Activated T-cell treated with anti-CD3 and anti-CD28 coated beads, Interleukin-2, amount 50 U/mL, for 48 hours (primary cell): ENCODE results near the gene PILRB.
"Not testable (repeated sequence)": the region's sequence is repeated elsewhere in the genome, so short reads cannot be mapped to it uniquely, and the experiment has no call there.

ENCODE experiments used
- DNase-seq, 2 experiments: peaks; one replicate each; pipeline ENCODE4 v3.0.0-alpha.2; 2020

The PILRB gene

GRCh38 chr7:100356416-100357068, 1.4 kb upstream of the PILRB start:
- no peak for DNase-seq

- no peak for DNase-seq
Measured at GRCh38 chr7:100357131-100357561, 771 bp upstream of the PILRB start.

GRCh38 chr7:100358857-100359212, 918 bp downstream of the PILRB start:
- DNase-seq = no peak

- no peak for DNase-seq
Measured at GRCh38 chr7:100360135-100360854, 2.4 kb downstream of the PILRB start.

DNA sequence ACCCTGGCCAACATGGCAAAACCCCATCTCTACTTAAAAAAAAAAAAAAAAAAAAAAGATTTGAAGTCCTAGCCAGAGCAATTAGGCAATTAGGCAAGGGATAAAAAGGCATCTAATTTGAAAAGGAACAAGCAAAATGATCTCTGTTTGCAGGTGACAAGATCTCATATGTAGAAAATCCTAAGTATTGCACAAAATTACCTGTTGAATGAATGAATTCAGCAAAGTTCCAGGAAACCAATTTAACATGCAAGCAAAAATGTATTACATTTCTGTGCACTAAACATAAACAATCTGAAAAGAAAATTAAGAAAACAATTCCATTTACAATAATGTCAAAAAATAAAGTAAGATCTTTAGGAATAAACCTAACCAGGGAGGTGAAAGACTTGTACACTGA, 5.2 kb downstream of the PILRB start:
- no peak for DNase-seq

GRCh38 chr7:100363797-100364196, 5.9 kb downstream of the PILRB start:
- DNase-seq = not testable (repeated sequence)

- DNase-seq = no peak
Measured at GRCh38 chr7:100364480-100364879, 6.6 kb downstream of the PILRB start.

- not testable (repeated sequence) for DNase-seq
Measured at GRCh38 chr7:100365998-100366367, 8.1 kb downstream of the PILRB start.

DNA sequence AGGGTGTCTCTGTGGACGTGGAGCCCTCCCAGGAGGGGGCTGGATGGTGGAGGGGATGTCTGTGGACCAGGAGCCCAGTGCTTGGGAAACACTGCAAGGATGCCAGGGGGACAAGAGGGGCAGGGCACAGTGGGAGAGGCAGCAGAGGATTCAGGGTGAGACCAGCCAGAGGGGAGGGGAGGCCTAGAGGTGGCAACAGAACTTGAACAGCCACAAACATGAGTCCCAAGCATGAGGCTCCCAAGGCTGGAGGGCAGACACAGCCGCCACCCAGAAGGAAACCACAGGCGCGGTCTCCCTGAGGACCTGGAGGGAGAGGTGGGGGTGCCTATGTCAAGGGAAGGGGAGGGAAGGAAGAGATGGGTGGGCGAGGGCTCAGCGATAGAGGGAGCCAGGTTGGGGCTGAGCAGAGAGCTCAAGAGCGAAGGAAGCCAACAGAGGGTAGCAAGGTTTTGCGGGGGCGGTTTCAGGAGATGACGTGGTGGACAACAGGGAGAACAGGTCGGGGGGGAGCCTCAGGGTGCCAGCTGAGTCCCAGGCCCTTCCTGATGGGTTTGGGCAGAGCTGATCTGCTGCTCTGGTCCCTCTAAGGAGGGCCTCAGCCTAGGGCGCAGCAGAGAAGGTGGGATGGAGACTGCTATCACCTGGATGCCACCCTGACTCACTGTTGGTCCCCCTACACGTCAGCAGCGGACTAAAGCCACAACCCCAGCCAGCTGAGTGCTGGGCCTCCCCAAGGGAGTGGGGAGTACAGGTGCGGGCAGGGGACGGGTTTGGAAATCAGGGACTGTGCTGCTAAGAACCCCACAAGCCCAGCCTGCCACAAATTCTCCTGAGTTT, 8.7 kb downstream of the PILRB start:
- peak; percentile 61 to 70 for DNase-seq

GRCh38 chr7:100367251-100367620, 9.3 kb downstream of the PILRB start:
- no peak for DNase-seq

- no peak for DNase-seq
Measured at GRCh38 chr7:100367676-100368613, 10.0 kb downstream of the PILRB start.

- no peak for DNase-seq
Measured at GRCh38 chr7:100369105-100369504, 11.2 kb downstream of the PILRB start.

DNA sequence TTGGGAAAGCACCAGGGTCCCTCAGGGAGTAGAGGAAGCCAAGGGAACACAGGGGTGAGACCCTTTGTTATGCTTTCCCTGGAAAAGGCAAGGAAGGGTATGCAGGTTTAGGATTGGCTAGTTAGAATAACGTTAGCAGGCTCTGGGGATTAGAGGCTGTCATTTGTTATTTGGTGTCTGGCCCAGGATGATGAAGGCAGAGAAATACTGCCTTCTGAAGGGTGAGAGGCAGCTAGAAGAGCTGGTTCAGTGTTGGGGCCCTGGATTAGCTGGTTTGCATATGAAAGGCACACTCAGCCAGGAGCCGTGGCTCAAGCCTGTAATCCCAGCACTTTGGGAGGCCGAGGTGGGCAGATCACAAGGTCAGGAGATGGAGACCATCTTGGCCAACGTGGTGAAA, 12.4 kb downstream of the PILRB start:
- no peak for DNase-seq

DNA sequence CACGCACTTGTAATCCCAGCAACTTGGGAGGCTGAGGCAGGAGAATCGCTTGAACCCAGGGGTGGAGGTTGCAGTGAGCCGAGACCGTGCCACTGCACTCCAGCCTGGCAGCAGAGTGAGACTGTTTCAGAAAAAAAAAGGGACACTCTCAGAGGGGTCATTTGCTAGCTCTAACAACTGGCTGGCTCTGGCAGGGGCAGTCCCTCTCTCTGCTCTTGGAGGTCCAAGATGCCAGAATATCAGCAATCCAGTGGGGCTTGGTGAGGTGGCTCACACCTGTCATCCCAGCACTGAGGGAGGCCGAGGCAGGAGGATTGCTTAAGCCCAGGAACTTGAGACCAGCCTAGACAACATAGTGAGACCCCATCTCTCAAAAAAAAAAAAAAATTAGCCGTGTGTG, 12.8 kb downstream of the PILRB start:
- DNase-seq = no peak

DNA sequence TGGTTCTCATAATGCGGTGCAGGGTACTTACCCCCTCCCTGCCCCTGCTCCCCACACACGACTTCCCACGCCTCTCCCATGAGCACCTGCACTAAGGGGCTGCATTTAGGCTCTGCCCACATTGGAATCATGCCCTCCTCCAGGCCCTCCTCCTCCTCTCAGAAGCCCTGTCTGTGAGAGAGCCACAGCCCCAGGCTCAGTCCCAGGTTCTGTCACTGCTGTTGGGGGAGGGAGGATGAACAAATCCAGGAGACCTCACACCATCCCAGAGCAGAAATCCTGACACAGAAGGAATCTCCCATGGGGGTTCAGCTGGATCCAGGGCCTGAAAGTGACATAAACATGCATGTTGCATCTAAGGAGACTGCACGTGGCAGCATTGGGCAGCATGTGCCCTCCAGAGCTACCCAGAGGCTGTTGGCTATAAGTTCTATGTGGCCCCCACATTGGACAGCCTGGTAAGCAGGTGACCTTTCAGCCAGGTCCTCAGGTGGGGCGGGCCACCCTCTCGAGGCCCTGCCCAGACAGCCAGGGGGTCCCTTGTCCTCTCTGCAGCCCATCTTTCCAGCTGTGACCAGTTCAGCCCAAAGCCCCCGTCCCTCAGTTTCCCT, 13.7 kb downstream of the PILRB start:
- no peak for DNase-seq

- DNase-seq = peak; percentile 57 to 62
Measured at GRCh38 chr7:100372256-100372655, 14.3 kb downstream of the PILRB start.

DNA sequence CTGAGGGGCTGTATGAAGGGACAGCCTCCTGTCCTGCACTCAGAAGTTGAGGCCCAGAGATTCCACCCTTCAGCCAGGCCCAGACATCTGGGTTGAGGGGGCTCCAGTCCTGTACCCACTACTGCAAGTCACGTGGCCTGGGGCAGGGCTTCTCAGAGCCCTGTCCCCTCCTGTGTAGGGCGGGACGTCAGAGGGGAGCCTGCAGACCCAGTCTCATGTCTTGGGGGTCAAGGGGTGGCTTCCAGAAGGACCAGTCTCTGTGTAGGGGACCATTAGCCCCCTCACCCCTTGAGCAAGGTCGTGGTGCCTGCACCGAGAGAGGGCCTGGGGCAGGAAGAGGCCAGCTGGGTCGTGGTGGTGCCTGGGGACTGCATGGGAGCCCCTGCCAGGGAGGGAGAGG, 14.8 kb downstream of the PILRB start:
- no peak for DNase-seq

DNA sequence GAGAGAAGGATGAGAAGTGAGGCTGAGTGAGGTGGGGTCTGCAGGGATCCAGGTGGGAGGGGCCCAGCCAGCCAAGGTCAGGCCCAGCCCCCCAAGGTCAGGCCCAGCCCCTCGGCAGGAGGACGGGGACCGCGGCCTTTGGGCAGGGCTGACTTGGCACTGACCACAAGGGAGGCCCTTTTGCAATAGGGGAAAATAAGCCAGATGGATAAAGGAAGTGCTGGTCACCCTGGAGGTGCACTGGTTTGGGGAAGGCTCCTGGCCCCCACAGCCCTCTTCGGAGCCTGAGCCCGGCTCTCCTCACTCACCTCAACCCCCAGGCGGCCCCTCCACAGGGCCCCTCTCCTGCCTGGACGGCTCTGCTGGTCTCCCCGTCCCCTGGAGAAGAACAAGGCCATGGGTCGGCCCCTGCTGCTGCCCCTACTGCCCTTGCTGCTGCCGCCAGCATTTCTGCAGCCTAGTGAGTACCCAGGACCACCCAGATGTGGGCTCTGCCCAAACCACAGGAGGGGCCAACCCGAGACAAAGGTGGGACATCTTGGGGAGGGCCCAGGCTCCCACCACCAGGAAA, 15.4 kb downstream of the PILRB start, which contains the start of gene PILRA:
Gene PILRA (plus strand): TSS at position 227 of the 571 bp plus-strand sequence. CDS start 170 bp downstream, at position 397.
- no peak for DNase-seq

DNA sequence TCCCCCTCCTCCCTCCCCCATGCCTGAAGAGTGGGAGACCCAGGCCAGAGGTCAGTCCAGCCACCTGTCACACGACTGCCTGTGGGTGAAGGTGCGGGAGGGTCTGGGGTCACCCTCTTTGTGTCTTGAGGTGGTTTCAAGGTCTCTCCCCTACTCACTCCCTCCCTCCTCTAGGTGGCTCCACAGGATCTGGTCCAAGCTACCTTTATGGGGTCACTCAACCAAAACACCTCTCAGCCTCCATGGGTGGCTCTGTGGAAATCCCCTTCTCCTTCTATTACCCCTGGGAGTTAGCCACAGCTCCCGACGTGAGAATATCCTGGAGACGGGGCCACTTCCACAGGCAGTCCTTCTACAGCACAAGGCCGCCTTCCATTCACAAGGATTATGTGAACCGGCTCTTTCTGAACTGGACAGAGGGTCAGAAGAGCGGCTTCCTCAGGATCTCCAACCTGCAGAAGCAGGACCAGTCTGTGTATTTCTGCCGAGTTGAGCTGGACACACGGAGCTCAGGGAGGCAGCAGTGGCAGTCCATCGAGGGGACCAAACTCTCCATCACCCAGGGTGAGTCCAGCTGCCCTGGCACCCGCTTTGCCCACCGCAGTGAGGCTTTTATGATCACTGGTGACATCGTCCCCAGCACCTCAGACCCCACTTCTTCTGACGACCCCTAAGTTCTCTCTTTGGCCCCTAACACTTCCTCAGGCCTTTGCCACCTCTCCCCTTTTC, 16.1 kb downstream of the PILRB start:
- DNase-seq = not testable (repeated sequence)

DNA sequence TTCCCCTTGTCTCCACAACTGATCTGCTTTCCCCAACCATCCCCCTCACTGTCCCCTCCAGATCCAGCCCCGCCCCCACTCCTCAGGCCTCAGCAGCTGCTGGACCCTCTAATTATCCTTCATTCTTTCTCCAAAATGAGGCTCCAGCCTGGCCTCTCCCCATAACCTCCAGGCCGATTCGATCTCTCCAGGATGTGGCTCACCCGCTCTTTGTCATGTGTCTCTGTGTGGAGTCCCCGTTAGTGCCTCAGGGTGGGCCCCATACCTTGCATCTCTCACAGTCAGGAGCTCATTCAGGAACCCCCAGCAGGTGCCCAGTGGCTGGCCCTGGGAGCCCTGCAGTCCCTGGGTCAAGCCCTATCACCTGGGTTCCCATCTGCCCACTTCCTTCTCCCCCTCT, 16.7 kb downstream of the PILRB start:
- no peak for DNase-seq

DNA sequence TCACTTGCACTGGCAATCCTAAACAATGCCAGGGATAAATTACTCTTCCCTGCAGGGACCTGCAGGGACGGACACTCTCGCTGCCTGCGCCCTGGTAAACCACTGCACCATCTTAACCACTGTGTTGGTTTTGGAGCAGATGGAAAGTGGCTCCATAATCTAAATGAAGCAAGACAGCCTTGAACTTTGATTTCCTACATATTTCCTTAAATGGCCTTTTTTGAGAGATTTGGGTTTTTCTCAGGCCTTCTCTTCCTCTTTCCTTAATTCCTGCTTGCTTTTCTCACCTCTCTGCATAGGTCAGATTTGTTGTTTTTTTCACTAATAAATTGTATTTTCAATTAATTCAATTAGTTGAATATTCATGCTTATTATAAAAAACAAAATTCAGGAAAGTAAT, 18.1 kb downstream of the PILRB start:
- no peak for DNase-seq
